Heart left ventricle (tissue), 16 donors: Measurements from ENCODE around the gene ZNF789. TPM values are rescaled to one million over a fixed set of nuclear protein-coding genes. Genes with fewer than 3 reads are reported as not detected.
"Not testable (repeated sequence)": the region's sequence is repeated elsewhere in the genome, so short reads cannot be mapped to it uniquely, and the experiment has no call there.

ENCODE experiments used
- ATAC-seq, 4 donors: fragments of 200-7000 bp; cut with Tn5 transposase; one replicate each; pipeline ENCODE4 v1.9.1; 2020 to 2022; ENCODE audit warnings: moderate library complexity in 4 of 4, mild to moderate bottlenecking in 3 of 4, moderate number of reproducible peaks in 1 of 4
- DNase-seq, 5 donors: peaks; one replicate each; pipeline ENCODE4 v3.0.0-alpha.2; 2020
- H3K27ac ChIP-seq, 12 donors: fragments of 200-600 bp; sonication (generic) in 4 of 12; one replicate each; pipeline versions ENCODE4 v1.5.0 to v1.8.0; 2016 to 2022; ENCODE audit warnings: mild to moderate bottlenecking in 2 of 12
- H3K27me3 ChIP-seq, 9 donors: fragments of 200-600 bp; sonication (generic) in 2 of 9; one replicate each; pipeline versions ENCODE4 v1.5.1 to v1.8.0; 2016 to 2022; ENCODE audit warnings: mild to moderate bottlenecking in 3 of 9
- H3K36me3 ChIP-seq, 9 donors: fragments of 200-600 bp; sonication (generic) in 2 of 9; one replicate each; pipeline versions ENCODE4 v1.5.0 to v1.8.0; 2018 to 2022; ENCODE audit warnings: mild to moderate bottlenecking in 2 of 9
- H3K4me1 ChIP-seq, 12 donors: fragments of 200-600 bp; sonication (generic) in 4 of 12; one replicate each; pipeline versions ENCODE4 v1.5.0 to v1.8.0; 2016 to 2022; ENCODE audit warnings: mild to moderate bottlenecking in 3 of 12
- H3K4me3 ChIP-seq, 12 donors: fragments of 200-600 bp; sonication (generic) in 4 of 12; one replicate each; pipeline versions ENCODE4 v1.5.0 to v1.8.0; 2017 to 2022; ENCODE audit warnings: mild to moderate bottlenecking in 9 of 12, moderate library complexity in 4 of 12
- H3K9me3 ChIP-seq, 12 donors: fragments of 200-600 bp; sonication (generic) in 4 of 12; one replicate each; pipeline versions ENCODE4 v1.5.0 to v1.8.0; 2016 to 2022; ENCODE audit warnings: mild to moderate bottlenecking in 1 of 12
- CTCF ChIP-seq, 12 donors: fragments of 200-600 bp; sonication (generic) in 4 of 12; IDR thresholded peaks; one replicate each; pipeline versions ENCODE4 v1.5.0 to v1.8.0; 2018 to 2022; ENCODE audit warnings: antibody characterized with exemption in 12 of 12, mild to moderate bottlenecking in 5 of 12
- POLR2A ChIP-seq, 2 donors: fragments of 450-650 bp; IDR thresholded peaks; one replicate each; pipeline ENCODE4 v1.6.1; 2017; ENCODE audit warnings: antibody characterized with exemption in 2 of 2, mild to moderate bottlenecking in 2 of 2, moderate library complexity in 2 of 2
- WGBS, 4 donors: extraction: QIAGEN DNeasy Blood & Tissue Kit in 2 of 4; methylation state at CpG; one replicate each; pipeline versions ENCODE4 v1.1.5 to v1.1.7; 2013 to 2018; 5-methylcytosine and 5-hydroxymethylcytosine counted together
- intact Hi-C, 10 donors: fragments of 100-400 bp; cut with DNase I; formaldehyde crosslinking; loops; one replicate each; pipeline versions ENCODE4 v1.11.1 to v1.14.2; 2022
- polyA plus RNA-seq, 2 donors: library from polyadenylated mRNA; stranded (reverse); fragments of 200-250 nt; gene quantifications; one replicate each; pipeline ENCODE4 v1.2.3, GENCODE V29; 2013
- total RNA-seq, 9 donors: library from RNA; depleted of rRNA in 2 of 9; stranded (reverse); fragments of >200 nt in 2 of 9; fragmentation: NEBNext Ultra II Directional in 3 of 9; extraction: Animal tissue kit (Norgen Biotek cat#: 25700) in 3 of 9; gene quantifications; one replicate each; pipeline versions ENCODE4 v1.1.0 to v1.2.4, GENCODE V29; 2016 to 2023
- donor health status: ischemic (EF 13 %, LVEDD 7.1; RV severe dilation, severe dysfunction).
- donor health status: healthy with polysubstance abuse.
- donor health status: DM: no; HTN: yes; CAD: no.
- donor health status: DM: no; HTN: no; CAD: no.
- donor health status: ischemic (EF 25% LVEDD 6.9; RV normal size, moderate dysfunction).
- donor health status: ischemic (EF 25% LVEDD 5.7; RV mildly dilated, moderate dysfunction).
- donor health status: healthy.
- donor health status: DM: yes; HTN: yes; CAD: no.
- donor health status: ischemic (EF 35%, LVEDD 5.7; RV mildly dilated, moderate dysfunction).
- donor health status: nonischemic (EF 11% LVEDD 7.7; RV severe dilation, severe dysfunction).
- donor health status: DM: yes; HTN: yes; CAD: no.
- donor health status: PGD.
- donor health status: ischemic (EF 29% LVEDD 5.4; RV normal size, mild dysfunction).
- donor health status: nonischemic (EF 23%, LVEDD 6.1; RV moderate dilation, normal function).

The ZNF789 gene
- total and polyA plus RNA-seq, 11 donors, result 2.1 to 5.2 (median 3.3) TPM

GRCh38 chr7:99429756-99430155, 42.9 kb upstream of the ZNF789 start:
- ATAC-seq, result peak in 1 of 4 donors; percentile 19
- 94 to 99% (median 96%) methylated on average over 5 to 8 of the region's 8 CpGs for WGBS, 4 donors
- peak in 1 of 5 donors; percentile 48 for DNase-seq
- Histone ChIP-seq H3K27ac (no peak overlapping the region), H3K4me1 (no peaks in the 10 kb centered on the region), H3K4me3 (no peak overlapping the region), H3K27me3 (no peaks in the 10 kb centered on the region), H3K36me3 (peaks cover 0 to 77% (median 69%) of the 10 kb centered on the region in 9 donors), H3K9me3 (no peaks in the 10 kb centered on the region)
- intact Hi-C loops, result loop anchor here in 1 of 10 donors (10.0 kb wide), 1 partner anchor 125 kb away; the partner anchor contains the start of genes FAM200A and ZNF655
- TF ChIP-seq POLR2A (IDR thresholded peaks at IDR 0.05) (no peak), CTCF (IDR thresholded peaks at IDR 0.05) (no peak)

- DNase-seq, result peak in 1 of 5 donors; percentile 13
- intact Hi-C loops, result loop anchor here in 1 of 10 donors (10.0 kb wide), 1 partner anchor 123 kb away; the partner anchor contains the start of genes FAM200A and ZNF655
Measured at GRCh38 chr7:99431756-99432540, 40.7 kb upstream of the ZNF789 start.

GRCh38 chr7:99433158-99433557, 39.5 kb upstream of the ZNF789 start:
- DNase-seq (peak in 1 of 5 donors; percentile 37), ATAC-seq (no peak)
- Histone ChIP-seq H3K9me3 (no peaks in the 10 kb centered on the region), H3K36me3 (peaks cover 0 to 70% (median 62%) of the 10 kb centered on the region in 9 donors), H3K4me3 (no peak overlapping the region), H3K27me3 (no peaks in the 10 kb centered on the region), H3K27ac (no peak overlapping the region), H3K4me1 (peaks cover 0 to 10% (median 7%) of the 10 kb centered on the region in 12 donors)
- intact Hi-C loops, result loop anchor here in 1 of 10 donors (10.0 kb wide), 1 partner anchor 122 kb away; the partner anchor contains the start of genes FAM200A and ZNF655
- no peak for TF ChIP-seq POLR2A (IDR thresholded peaks at IDR 0.05)
- no peak for TF ChIP-seq CTCF (IDR thresholded peaks at IDR 0.05)
- 92 to 97% (median 96%) methylated on average over 9 of the region's 9 CpGs for WGBS, 4 donors

More at GRCh38 chr7:99431756-99432540, 40.7 kb upstream of the ZNF789 start:
- not testable (repeated sequence) for H3K4me1 ChIP-seq, H3K9me3 ChIP-seq, ATAC-seq, H3K27me3 ChIP-seq, H3K27ac ChIP-seq, H3K4me3 ChIP-seq
- peaks cover 0 to 73% (median 62%) of the 10 kb centered on the region in 9 donors for H3K36me3 ChIP-seq
- WGBS, 4 donors, result 75 to 83% (median 76%) methylated on average over 12 to 13 of the region's 13 CpGs

- intact Hi-C loops, result loop anchor here in 1 of 10 donors (10.0 kb wide), 1 partner anchor 117 kb away; the partner anchor contains the start of genes FAM200A and ZNF655
- ATAC-seq, result peak; percentile 18 to 31 (median 28)
Measured at GRCh38 chr7:99437946-99438572, 34.6 kb upstream of the ZNF789 start.

More at GRCh38 chr7:99437946-99438572, 34.6 kb upstream of the ZNF789 start:
- H3K27me3 ChIP-seq, result no peaks in the 10 kb centered on the region
- DNase-seq, result no peak
- peak overlapping the region in 11 of 12 donors; percentile 79 to 93 (median 89) for H3K27ac ChIP-seq
- WGBS, 4 donors, result 20 to 29% (median 24%) methylated on average over 17 to 20 of the region's 20 CpGs
- H3K9me3 ChIP-seq, result no peaks in the 10 kb centered on the region
- H3K4me1 ChIP-seq, result peaks cover 0 to 45% (median 30%) of the 10 kb centered on the region in 12 donors
- peaks cover 0 to 31% (median 22%) of the 10 kb centered on the region in 9 donors for H3K36me3 ChIP-seq
- TF ChIP-seq POLR2A (IDR thresholded peaks at IDR 0.05) (no peak), CTCF (IDR thresholded peaks at IDR 0.05) (no peak)
- H3K4me3 ChIP-seq, result peak overlapping the region; percentile 72 to 100 (median 97)
